ENCODE measurements around the gene TRAPPC5. TPM values are rescaled to one million over a fixed set of nuclear protein-coding genes. Genes with fewer than 3 reads are reported as not detected.

TRAPPC5 gene
- total RNA-seq, 1 experiment from 2014 or later: 62.3 TPM

- peak; percentile 11 for DNase-seq (ENCODE audit: low read depth)
Measured at GRCh38 chr19:7699417-7700401, 19.1 kb downstream of the TRAPPC5 start.

GRCh38 chr19:7701049-7701653 lies 20.5 kb downstream of the TRAPPC5 start:
- DNase-seq (ENCODE audit: low read depth): no peak

- no peak for DNase-seq (ENCODE audit: low read depth)
Measured at GRCh38 chr19:7701654-7702457, 21.2 kb downstream of the TRAPPC5 start, which contains the start of gene FCER2. FCER2 (minus strand) TSS chr19:7702131; CDS start chr19:7699760, 2,371 bp downstream.

GRCh38 chr19:7703332-7703731 lies 22.7 kb downstream of the TRAPPC5 start:
- DNase-seq (ENCODE audit: low read depth): no peak

- DNase-seq (ENCODE audit: low read depth): no peak
Measured at GRCh38 chr19:7704280-7705060, 23.8 kb downstream of the TRAPPC5 start.

GRCh38 chr19:7705387-7706187 lies 25.0 kb downstream of the TRAPPC5 start:
- no peak for DNase-seq (ENCODE audit: low read depth)

GRCh38 chr19:7706188-7706954 lies 25.7 kb downstream of the TRAPPC5 start:
- DNase-seq (ENCODE audit: low read depth): no peak

GRCh38 chr19:7706955-7707456 lies 26.4 kb downstream of the TRAPPC5 start:
- DNase-seq (ENCODE audit: low read depth): no peak

- DNase-seq (ENCODE audit: low read depth): no peak
Measured at GRCh38 chr19:7709932-7710460, 29.4 kb downstream of the TRAPPC5 start.

- DNase-seq (ENCODE audit: low read depth): no peak
Measured at GRCh38 chr19:7710616-7711015, 30.0 kb downstream of the TRAPPC5 start.

- no peak for DNase-seq (ENCODE audit: low read depth)
Measured at GRCh38 chr19:7715671-7716070, 35.0 kb downstream of the TRAPPC5 start.

- DNase-seq (ENCODE audit: low read depth): no peak
Measured at GRCh38 chr19:7716762-7717161, 36.1 kb downstream of the TRAPPC5 start.

GRCh38 chr19:7718668-7719067 lies 38.0 kb downstream of the TRAPPC5 start:
- DNase-seq (ENCODE audit: low read depth): no peak

- no peak for DNase-seq (ENCODE audit: low read depth)
Measured at GRCh38 chr19:7720351-7720750, 39.7 kb downstream of the TRAPPC5 start.

- DNase-seq (ENCODE audit: low read depth): no peak
Measured at GRCh38 chr19:7722231-7722651, 41.6 kb downstream of the TRAPPC5 start.

GRCh38 chr19:7725791-7726190 lies 45.2 kb downstream of the TRAPPC5 start:
- DNase-seq (ENCODE audit: low read depth): no peak

GRCh38 chr19:7729211-7729610 lies 48.6 kb downstream of the TRAPPC5 start:
- no peak for DNase-seq (ENCODE audit: low read depth)

- no peak for DNase-seq (ENCODE audit: low read depth)
Measured at GRCh38 chr19:7729831-7730285, 49.2 kb downstream of the TRAPPC5 start.

Measured in HT1080 (cell line).